Glutamatergic neuron (in vitro differentiated cells): ENCODE measurements around the gene RABL6. TPM values are rescaled to one million over a fixed set of nuclear protein-coding genes. Genes with fewer than 3 reads are reported as not detected.
A peak's percentile ranks its signal among the peaks of the same experiment; 100 is the strongest.

Experiments
- DNase-seq: peaks from one replicate; pipeline ENCODE4 v3.0.0; 2022
- H3K27ac Mint-ChIP-seq: one replicate; pipeline ENCODE4 v1.8.0; 2020; ENCODE audit warnings: mild to moderate bottlenecking, mixed read lengths, inconsistent platforms; ENCODE audit not compliant: unreplicated experiment
- H3K27me3 Mint-ChIP-seq: one replicate; pipeline ENCODE4 v1.8.0; 2020; ENCODE audit warnings: mild to moderate bottlenecking, moderate library complexity, mixed read lengths, inconsistent platforms; ENCODE audit not compliant: unreplicated experiment
- H3K36me3 Mint-ChIP-seq: one replicate; pipeline ENCODE4 v1.8.0; 2020; ENCODE audit warnings: mild to moderate bottlenecking, mixed read lengths, inconsistent platforms; ENCODE audit not compliant: unreplicated experiment
- H3K4me1 Mint-ChIP-seq: one replicate; pipeline ENCODE4 v1.8.0; 2020; ENCODE audit warnings: mild to moderate bottlenecking, low read depth, mixed read lengths, inconsistent platforms; ENCODE audit not compliant: unreplicated experiment
- H3K4me3 Mint-ChIP-seq: one replicate; pipeline ENCODE4 v1.8.0; 2020; ENCODE audit warnings: mild to moderate bottlenecking, mixed read lengths, inconsistent platforms; ENCODE audit not compliant: unreplicated experiment
- H3K9me3 Mint-ChIP-seq: one replicate; pipeline ENCODE4 v1.8.0; 2020; ENCODE audit warnings: mild to moderate bottlenecking, moderate library complexity, mixed read lengths, inconsistent platforms; ENCODE audit not compliant: unreplicated experiment
- CTCF ChIP-seq: fragments of 200-600 bp; sonication (generic); IDR thresholded peaks from one replicate; pipeline ENCODE4 v1.5.0; 2021; ENCODE audit not compliant: partially characterized antibody, unreplicated experiment
- total RNA-seq: library from RNA; stranded (reverse); fragmentation: NEBNext Ultra II Directional; extraction: Animal tissue kit (Norgen Biotek cat#: 25700); gene quantifications from one replicate; pipeline ENCODE4 v1.2.1, GENCODE V29; 2021; ENCODE audit not compliant: unreplicated experiment

RABL6 gene
- total RNA-seq, 1 donor from 2014 or later = 149 TPM

GRCh38 chr9:136850866-136851775 lies 43.4 kb downstream of the RABL6 start:
- H3K4me3 Mint-ChIP-seq = no peak overlapping the region
- H3K9me3 Mint-ChIP-seq = peaks cover 8% of the 10 kb centered on the region
- no peaks in the 10 kb centered on the region for H3K36me3 Mint-ChIP-seq
- peaks cover 12% of the 10 kb centered on the region for H3K27me3 Mint-ChIP-seq
- peak; percentile 27 for DNase-seq
- peaks cover 2% of the 10 kb centered on the region for H3K4me1 Mint-ChIP-seq
- H3K27ac Mint-ChIP-seq = no peak overlapping the region
- no peak for TF ChIP-seq CTCF

DNA sequence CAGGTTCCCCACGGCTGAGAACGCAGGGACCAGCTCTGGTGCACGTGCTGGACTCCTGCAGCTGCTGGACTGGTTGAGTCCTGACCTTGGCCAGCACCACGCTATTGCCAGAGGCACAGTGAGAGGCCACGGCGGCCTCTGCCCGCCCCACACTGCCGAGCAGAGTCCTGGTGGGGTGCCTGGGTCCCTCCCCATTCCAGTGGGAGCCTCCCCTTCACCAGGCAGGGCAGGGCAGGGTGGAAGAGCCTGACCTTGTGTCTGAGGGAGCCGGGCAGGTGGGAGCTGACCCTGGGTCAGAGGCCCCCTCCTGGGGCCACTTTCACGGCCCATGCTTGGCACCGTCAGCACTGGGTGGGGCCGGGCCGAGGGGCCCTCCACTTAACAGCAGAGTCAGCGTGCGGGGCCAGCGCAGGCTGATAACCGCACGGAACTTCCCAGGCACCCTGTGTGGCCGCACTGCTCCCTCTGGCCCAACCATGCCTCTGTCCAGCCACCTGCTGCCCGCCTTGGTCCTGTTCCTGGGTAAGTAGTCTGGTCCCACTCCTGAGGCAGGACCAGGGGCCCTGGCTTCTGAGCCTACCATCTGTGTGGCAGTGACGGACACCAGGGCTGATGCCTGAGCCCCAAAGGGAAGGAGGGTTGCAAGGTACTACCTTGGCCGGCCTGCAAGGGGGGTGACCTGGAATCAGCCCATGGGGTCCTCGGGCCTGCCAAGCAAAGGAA lies 44.4 kb downstream of the RABL6 start, which contains the start of gene MAMDC4:
MAMDC4 (plus strand) TSS at position 406 of the 723 bp plus-strand sequence; CDS start at position 477, 71 bp downstream.
- H3K36me3 Mint-ChIP-seq = no peaks in the 10 kb centered on the region
- DNase-seq = peak; percentile 14
- peaks cover 12% of the 10 kb centered on the region for H3K27me3 Mint-ChIP-seq
- H3K4me1 Mint-ChIP-seq = peaks cover 2% of the 10 kb centered on the region
- H3K9me3 Mint-ChIP-seq = peaks cover 8% of the 10 kb centered on the region
- no peak for TF ChIP-seq CTCF
- no peak within 1 kb of the TSS for H3K4me3 Mint-ChIP-seq
- H3K27ac Mint-ChIP-seq = no peak within 1 kb of the TSS

DNA sequence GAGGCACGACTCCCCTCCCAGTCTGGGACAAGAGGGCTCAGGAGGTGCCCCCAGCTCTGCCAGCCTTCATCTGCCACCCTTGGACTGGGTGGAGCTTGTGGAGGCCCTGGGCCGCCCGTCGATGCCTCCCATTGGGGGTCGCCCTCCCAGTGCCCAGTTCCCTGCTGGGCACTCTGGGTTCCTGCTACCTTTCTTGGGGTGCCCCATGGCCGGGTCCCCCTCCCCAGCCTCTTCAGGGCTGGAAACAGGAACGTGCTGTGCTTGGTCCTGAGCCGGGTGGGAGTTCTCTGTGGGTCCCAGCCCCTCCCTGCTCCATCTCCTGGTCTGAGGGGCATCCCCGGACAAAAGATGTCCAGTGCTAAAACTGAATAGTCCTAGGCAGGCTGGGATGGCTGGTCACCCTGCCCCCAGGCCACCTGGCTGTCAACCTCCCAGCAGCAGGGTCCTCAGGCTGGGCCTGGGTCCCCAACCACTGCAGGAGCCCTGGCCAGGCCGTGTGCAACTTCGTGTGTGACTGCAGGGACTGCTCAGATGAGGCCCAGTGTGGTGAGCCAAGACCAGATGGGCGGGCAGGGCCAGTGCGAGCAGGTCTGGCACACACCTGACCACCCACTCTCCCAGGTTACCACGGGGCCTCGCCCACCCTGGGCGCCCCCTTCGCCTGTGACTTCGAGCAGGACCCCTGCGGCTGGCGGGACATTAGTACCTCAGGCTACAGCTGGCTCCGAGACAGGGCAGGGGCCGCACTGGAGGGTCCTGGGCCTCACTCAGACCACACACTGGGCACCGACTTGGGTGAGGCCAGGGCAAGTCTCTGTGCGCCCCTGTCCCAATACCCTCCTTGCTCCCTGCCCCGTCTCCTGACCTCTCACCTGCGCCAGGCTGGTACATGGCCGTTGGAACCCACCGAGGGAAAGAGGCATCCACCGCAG lies 45.2 kb downstream of the RABL6 start:
- no peak overlapping the region for H3K27ac Mint-ChIP-seq
- DNase-seq = peak; percentile 15
- peaks cover 2% of the 10 kb centered on the region for H3K4me1 Mint-ChIP-seq
- no peak for TF ChIP-seq CTCF
- peaks cover 4% of the 10 kb centered on the region for H3K9me3 Mint-ChIP-seq
- no peak overlapping the region for H3K4me3 Mint-ChIP-seq
- no peaks in the 10 kb centered on the region for H3K36me3 Mint-ChIP-seq
- peaks cover 7% of the 10 kb centered on the region for H3K27me3 Mint-ChIP-seq

- peaks cover 7% of the 10 kb centered on the region for H3K27me3 Mint-ChIP-seq
- peaks cover 2% of the 10 kb centered on the region for H3K4me1 Mint-ChIP-seq
- H3K36me3 Mint-ChIP-seq = no peaks in the 10 kb centered on the region
- no peak for TF ChIP-seq CTCF
- no peak for DNase-seq
- no peak overlapping the region for H3K27ac Mint-ChIP-seq
- H3K9me3 Mint-ChIP-seq = peaks cover 4% of the 10 kb centered on the region
- no peak overlapping the region for H3K4me3 Mint-ChIP-seq
Measured at GRCh38 chr9:136853596-136854112, 45.9 kb downstream of the RABL6 start.
